Measurements from ENCODE around the gene PEPD.

The PEPD gene

DNA sequence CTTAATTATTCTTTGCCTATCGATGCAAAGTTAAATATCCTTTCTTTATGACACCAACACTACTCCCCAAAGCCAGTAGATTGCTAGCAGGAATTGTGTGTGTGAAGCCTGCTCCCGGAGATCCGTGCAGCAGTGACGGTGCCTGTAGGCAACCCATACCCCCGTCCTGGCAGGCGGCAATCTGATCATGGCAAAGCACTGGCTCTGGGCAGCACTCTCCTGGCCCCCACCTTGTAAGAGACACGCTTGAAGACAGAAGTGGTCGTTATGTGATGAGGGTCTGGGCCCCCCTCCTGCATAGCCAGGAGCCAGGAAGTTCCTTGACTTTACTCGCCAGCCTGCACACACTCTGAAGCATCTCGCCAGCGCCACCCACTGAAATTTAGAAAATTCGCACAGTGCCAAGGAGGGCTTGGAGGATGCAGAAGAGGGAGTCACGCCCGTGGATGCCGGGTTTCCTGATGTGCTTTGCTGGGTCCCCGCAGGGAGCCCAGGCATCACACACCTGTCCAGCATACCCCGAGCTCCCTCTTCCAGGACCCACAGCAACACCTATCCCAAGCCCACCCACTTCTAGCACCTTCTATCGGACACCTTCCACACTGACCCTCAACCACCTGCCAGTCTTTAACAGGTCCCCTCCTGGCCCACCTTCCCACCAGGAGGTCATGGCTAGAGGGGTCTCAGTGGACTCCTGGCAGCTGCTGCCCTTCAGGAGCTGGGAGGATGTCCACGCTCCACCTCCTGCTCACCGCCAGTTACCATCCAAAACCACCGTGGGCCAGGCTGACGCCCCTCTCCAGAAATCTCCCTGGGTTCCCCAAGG is 93.6 kb downstream of the PEPD start:
- ATAC-seq (ENCODE audit: low read depth) (no peak), DNase-seq (ENCODE audit: low spot score in 2 of 2) (no peak)
- H3K4me1 Mint-ChIP-seq = peaks cover 3% of the 10 kb centered on the region
- H3K27me3 Mint-ChIP-seq = no peaks in the 10 kb centered on the region
- H3K27ac Mint-ChIP-seq = no peak overlapping the region
- H3K9me3 Mint-ChIP-seq = no peaks in the 10 kb centered on the region
- no peak overlapping the region for H3K4me3 Mint-ChIP-seq
- peaks cover 3% of the 10 kb centered on the region for H3K36me3 Mint-ChIP-seq

DNA sequence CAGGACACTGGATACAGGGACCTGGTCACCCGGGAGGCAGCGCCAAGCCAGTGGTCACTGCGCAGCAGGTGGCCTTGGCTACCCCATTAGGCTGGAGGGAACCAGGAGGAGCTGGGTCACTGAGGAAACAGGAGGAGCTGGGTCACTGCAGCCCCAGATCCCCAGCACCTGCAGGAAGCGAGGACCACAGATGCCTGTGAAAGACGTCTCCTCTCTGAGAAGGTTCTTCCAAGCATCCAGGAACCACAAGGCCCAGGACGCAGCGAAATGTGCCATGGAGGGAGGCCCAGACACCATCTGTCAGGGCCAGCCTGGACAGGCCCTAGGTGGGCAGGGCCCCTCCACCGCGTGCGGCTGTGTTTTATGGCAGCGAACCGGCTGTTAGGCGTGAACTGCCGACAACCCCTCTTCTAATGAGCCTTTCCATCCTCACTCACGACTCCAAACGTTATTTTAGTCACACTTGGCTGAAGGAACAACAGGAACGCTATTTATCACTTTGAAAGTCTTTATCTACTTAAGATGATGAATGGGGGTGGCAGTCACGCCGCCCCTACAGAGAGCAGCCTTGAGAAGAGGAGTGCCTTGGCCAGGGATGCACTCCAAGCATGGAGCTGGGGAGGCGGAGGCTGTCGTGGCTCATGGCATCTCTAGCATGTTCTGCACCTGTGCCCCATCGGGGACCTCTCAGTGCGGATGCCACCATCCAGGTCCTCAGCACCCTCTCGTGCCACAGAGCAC is 94.8 kb downstream of the PEPD start:
- H3K9me3 Mint-ChIP-seq = no peaks in the 10 kb centered on the region
- H3K4me3 Mint-ChIP-seq = no peak overlapping the region
- peaks cover 3% of the 10 kb centered on the region for H3K4me1 Mint-ChIP-seq
- peaks cover 3% of the 10 kb centered on the region for H3K36me3 Mint-ChIP-seq
- DNase-seq (ENCODE audit: low spot score in 2 of 2) (no peak), ATAC-seq (ENCODE audit: low read depth) (no peak)
- H3K27ac Mint-ChIP-seq = no peak overlapping the region
- no peaks in the 10 kb centered on the region for H3K27me3 Mint-ChIP-seq

DNA sequence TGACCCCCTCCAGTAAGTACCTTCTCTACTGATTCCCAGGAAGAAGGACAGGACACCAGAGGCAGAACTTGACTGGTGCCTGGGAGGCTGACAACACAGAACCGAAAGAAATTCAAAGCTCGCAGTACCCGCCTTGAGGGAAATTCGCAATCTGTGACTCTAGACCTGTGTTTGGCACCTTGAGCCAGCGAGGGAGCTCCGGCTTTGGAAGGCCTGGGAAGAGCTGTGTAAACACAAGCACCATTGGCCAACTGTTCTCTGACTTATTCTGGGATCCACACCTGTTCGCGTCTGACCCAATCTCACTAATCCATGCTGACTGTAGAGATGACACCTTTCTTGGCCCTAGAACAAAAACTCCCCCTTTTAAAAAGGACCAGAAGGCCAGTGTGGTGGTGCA is 97.4 kb downstream of the PEPD start:
- H3K9me3 Mint-ChIP-seq = no peaks in the 10 kb centered on the region
- no peaks in the 10 kb centered on the region for H3K4me1 Mint-ChIP-seq
- DNase-seq (ENCODE audit: low spot score in 2 of 2) (no peak), ATAC-seq (ENCODE audit: low read depth) (no peak)
- H3K36me3 Mint-ChIP-seq = peaks cover 3% of the 10 kb centered on the region
- no peaks in the 10 kb centered on the region for H3K27me3 Mint-ChIP-seq
- H3K27ac Mint-ChIP-seq = no peak overlapping the region
- no peak overlapping the region for H3K4me3 Mint-ChIP-seq

DNA sequence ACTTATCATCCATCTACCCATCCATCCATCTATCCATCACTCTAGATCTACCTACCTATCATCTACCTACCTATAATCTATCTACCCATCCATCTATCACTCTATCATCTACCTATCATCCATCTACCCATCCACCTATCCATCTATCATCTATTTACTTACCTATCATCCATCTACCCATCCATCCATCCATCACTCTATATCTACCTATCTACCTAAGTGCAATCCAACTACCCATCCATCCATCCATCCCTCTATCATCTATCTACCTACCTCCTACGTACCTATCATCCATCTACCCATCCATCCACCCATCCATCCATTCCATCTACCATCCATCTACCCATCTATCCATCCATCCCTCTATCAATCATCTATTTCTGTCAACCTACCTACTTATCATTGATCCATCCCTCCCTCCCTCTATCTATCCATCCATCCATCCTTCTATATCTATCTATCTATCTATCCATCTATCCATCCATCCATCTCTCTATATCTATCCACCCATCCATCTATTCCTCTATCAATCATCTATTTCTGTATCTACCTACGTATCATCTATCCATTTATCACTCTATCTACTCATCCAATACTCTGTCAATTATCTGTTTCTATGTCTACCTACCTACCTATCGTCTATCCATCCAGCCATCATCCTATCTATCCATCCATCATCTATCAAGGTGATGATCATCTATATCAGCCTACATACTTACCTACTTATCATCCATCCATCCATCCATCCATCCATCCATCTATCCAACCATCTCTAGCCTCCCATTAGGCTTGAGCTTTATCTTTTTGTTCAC is 99.0 kb downstream of the PEPD start:
- Mint-ChIP-seq H3K9me3 (no peaks in the 10 kb centered on the region), H3K36me3 (peaks cover 3% of the 10 kb centered on the region), H3K4me1 (no peaks in the 10 kb centered on the region), H3K27ac (no peak overlapping the region), H3K27me3 (no peaks in the 10 kb centered on the region), H3K4me3 (no peak overlapping the region)
- ATAC-seq (ENCODE audit: low read depth) (no peak), DNase-seq (ENCODE audit: low spot score in 2 of 2) (no peak)

DNA sequence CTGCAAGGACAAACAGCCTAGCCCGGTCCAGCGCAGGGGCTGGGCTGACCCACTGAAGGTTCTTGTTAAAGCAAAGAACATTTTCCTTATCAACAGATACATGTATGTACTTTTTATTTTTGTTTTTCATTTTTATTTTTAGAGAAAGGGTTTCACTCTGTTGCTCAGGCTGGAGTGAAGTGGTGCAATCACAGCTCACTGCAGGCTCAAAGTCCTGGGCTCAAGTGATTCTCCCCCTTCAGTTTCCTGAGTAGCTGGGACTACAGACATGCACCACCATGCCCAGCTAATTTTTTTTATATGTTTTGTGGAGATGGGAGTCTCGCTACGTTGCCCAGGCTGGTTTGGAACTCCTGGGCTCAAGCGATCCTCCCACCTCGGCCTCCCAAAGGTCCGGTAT is 100.2 kb downstream of the PEPD start:
- Mint-ChIP-seq H3K36me3 (peaks cover 3% of the 10 kb centered on the region), H3K27ac (no peak overlapping the region), H3K9me3 (no peaks in the 10 kb centered on the region), H3K4me3 (no peak overlapping the region), H3K4me1 (peaks cover 4% of the 10 kb centered on the region), H3K27me3 (no peaks in the 10 kb centered on the region)
- ATAC-seq (ENCODE audit: low read depth) = no peak
- DNase-seq (ENCODE audit: low spot score in 2 of 2) = no peak

DNA sequence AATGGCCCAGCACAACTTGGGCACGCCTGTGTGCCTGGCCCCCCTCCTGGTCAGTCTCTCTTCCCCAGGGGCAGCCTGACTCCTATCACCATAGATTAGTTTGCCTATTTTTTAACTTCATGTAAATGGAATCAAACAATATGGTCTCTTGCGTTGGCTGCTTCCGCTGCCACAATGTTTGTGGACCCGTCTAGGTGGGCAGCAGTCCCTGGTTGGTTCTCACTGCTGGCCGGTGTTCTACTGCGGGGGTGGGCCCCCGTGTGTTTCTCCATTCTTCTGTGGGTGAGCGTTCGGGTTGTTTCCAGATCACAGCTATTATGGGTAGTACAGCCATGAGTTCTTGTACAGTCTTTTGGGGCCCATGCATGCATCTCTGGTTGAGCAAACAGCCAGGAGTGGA is 100.8 kb downstream of the PEPD start:
- no peak overlapping the region for H3K4me3 Mint-ChIP-seq
- peaks cover 3% of the 10 kb centered on the region for H3K36me3 Mint-ChIP-seq
- no peaks in the 10 kb centered on the region for H3K27me3 Mint-ChIP-seq
- no peak overlapping the region for H3K27ac Mint-ChIP-seq
- ATAC-seq (ENCODE audit: low read depth) = no peak
- H3K4me1 Mint-ChIP-seq = peaks cover 5% of the 10 kb centered on the region
- no peaks in the 10 kb centered on the region for H3K9me3 Mint-ChIP-seq
- no peak for DNase-seq (ENCODE audit: low spot score in 2 of 2)

DNA sequence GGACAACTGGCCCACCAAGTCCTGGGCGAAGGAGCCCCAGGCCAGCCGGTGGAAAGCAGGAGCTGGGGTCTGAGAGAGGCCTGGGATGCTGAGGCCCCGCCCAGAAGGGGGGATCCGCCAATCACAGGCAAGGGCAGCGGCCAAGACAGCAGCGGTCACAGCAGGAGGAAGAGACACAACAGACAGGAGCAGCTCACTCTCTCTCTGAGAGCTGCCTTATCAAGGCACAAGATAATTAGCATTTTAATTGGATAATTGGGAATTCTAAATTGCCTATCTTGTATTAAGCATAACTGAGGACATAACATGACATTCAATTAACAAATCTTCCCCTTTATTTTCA is 101.8 kb downstream of the PEPD start:
- no peaks in the 10 kb centered on the region for H3K9me3 Mint-ChIP-seq
- H3K27ac Mint-ChIP-seq = no peak overlapping the region
- H3K36me3 Mint-ChIP-seq = peaks cover 3% of the 10 kb centered on the region
- DNase-seq (ENCODE audit: low spot score in 2 of 2) = no peak
- H3K4me3 Mint-ChIP-seq = no peak overlapping the region
- no peak for ATAC-seq (ENCODE audit: low read depth)
- peaks cover 5% of the 10 kb centered on the region for H3K4me1 Mint-ChIP-seq
- H3K27me3 Mint-ChIP-seq = no peaks in the 10 kb centered on the region

DNA sequence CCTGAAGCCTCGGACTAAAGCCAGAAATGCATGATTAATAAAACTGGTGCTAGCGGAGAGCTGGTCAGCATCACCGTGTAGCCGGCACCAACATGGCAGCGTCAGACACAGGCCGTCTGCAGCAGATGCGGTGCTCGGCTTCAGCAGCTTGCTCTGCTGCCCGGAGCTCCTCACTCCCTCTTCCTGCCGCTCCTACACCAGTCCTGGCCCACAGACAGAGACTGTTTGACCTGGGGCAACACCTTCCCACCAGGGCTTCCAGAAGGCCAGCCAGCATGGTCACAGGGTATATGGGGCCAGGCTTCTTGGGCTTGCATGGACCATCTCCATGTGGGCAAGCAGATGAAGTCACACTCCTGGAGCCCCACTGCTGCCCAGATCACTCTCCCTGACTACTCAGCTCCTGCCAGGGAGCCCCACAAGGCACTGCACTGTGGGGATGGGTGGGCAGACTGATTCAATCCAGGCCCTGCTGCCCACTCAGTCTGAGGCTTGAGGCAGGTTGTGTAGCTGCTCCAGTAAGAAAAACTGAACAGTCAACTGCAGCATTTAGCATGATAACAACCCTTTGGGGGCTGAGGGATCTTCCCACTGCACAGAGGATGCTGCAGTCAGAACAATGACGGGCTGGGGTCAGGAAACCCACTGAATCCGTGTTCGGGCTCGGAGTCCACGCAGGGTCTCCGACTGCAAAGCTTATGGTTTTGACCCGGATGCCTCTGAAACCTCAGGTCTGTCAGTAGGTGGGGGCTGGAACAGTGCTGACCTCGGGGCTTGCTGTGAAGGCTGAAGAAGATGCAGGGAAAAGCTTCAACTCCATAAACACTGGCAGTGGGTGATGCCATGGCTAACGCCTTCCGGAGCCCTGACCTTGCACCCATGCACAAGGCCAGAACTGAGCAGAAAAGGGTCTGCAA is 102.5 kb downstream of the PEPD start:
- Mint-ChIP-seq H3K27ac (no peak overlapping the region), H3K36me3 (no peaks in the 10 kb centered on the region), H3K4me1 (peaks cover 5% of the 10 kb centered on the region), H3K4me3 (no peak overlapping the region), H3K27me3 (no peaks in the 10 kb centered on the region), H3K9me3 (no peaks in the 10 kb centered on the region)
- DNase-seq (ENCODE audit: low spot score in 2 of 2) (no peak), ATAC-seq (ENCODE audit: low read depth) (no peak)

DNA sequence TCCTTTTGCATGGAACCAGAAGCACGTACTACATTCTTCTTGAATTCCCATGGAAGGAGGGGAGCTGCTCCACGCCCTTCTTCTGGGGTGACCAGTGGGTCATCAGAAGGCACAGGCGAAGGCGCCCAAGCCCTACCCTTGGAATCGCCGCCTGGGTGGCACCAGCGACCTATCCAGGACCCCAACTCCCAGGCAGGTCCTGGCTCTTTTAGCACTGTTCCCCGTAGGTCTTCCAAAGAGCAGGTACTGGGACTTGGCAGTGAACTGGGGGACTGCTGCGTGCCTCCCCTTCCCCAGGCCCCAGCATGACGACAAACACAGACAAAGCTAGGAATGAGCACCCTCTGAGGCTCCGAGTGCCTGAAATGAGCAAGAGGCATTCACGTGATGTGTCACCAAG is 103.1 kb downstream of the PEPD start:
- no peaks in the 10 kb centered on the region for H3K9me3 Mint-ChIP-seq
- H3K4me3 Mint-ChIP-seq = no peak overlapping the region
- no peaks in the 10 kb centered on the region for H3K27me3 Mint-ChIP-seq
- DNase-seq (ENCODE audit: low spot score in 2 of 2) = no peak
- H3K36me3 Mint-ChIP-seq = no peaks in the 10 kb centered on the region
- no peak overlapping the region for H3K27ac Mint-ChIP-seq
- no peak for ATAC-seq (ENCODE audit: low read depth)
- H3K4me1 Mint-ChIP-seq = peaks cover 5% of the 10 kb centered on the region

DNA sequence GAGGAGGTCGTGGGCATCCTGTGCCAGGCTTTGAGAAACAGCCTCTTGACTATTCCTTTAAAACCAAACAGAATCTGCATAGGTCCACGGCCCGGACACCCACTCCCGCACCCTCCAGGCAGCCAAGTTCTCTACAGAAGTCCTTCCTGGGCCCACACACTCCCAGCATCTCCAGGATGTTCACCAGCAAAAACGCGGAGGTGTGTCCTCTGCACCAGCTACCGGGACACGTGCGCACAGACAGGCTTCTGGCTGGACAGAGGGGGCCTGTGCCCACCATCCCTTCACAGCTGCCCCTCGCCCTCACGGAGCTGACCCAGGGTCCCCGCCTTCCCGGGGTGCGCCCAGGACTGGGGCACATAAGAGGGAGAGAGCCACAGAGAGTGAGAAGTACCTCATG is 103.8 kb downstream of the PEPD start:
- H3K4me1 Mint-ChIP-seq = peaks cover 5% of the 10 kb centered on the region
- no peak overlapping the region for H3K4me3 Mint-ChIP-seq
- no peaks in the 10 kb centered on the region for H3K36me3 Mint-ChIP-seq
- H3K27me3 Mint-ChIP-seq = no peaks in the 10 kb centered on the region
- DNase-seq (ENCODE audit: low spot score in 2 of 2) (no peak), ATAC-seq (ENCODE audit: low read depth) (no peak)
- H3K9me3 Mint-ChIP-seq = no peaks in the 10 kb centered on the region
- H3K27ac Mint-ChIP-seq = no peak overlapping the region

DNA sequence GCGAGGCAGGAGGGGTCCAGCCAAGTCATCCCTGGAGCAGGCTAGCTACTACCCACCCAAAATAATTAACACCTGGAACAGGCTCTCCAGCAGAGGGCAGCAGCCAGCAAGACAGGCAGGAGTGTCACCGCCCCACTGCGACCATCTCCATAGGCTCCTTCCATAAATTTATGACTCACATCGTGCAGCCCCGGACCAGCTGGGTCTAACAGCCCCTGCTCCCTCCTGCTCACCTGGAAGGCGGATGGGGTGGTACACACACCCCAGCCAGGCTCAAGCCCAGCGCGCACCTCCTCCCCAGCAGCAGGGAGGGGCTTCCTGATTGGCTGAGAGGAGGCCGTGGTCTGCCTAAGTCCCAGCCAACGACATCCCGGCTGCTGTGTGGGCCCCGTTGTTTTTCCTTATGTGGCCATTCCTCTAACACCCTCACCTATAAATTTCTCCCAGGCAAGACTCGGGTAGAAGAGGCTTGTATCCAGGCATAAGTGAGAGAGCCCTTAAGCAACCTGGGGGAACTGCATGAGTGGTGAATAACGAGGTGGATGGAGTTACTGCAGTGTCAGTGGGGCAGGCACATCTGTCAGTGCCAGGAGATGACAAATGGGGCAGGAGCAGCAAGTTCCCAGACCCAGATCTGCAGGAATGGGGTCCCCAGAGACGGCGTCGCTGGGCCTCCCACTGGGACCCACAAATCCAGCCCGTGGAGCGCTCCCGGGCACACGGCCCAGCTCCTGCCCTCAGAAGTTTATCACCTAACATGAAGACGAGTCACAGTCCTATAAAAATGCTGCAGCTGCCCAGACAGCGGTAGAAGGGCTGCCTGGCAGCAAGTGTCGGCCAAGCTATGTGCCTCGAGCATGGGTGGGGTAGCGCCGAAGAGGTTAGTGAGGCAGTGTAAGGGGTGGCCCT is 105.0 kb downstream of the PEPD start:
- DNase-seq (ENCODE audit: low spot score in 2 of 2) = peak; percentile 44 to 59
- peak; percentile 78 for ATAC-seq (ENCODE audit: low read depth)
- Mint-ChIP-seq H3K4me1 (peaks cover 5% of the 10 kb centered on the region), H3K9me3 (no peaks in the 10 kb centered on the region), H3K4me3 (peak overlapping the region; percentile 68), H3K36me3 (no peaks in the 10 kb centered on the region), H3K27me3 (no peaks in the 10 kb centered on the region), H3K27ac (no peak overlapping the region)

DNA sequence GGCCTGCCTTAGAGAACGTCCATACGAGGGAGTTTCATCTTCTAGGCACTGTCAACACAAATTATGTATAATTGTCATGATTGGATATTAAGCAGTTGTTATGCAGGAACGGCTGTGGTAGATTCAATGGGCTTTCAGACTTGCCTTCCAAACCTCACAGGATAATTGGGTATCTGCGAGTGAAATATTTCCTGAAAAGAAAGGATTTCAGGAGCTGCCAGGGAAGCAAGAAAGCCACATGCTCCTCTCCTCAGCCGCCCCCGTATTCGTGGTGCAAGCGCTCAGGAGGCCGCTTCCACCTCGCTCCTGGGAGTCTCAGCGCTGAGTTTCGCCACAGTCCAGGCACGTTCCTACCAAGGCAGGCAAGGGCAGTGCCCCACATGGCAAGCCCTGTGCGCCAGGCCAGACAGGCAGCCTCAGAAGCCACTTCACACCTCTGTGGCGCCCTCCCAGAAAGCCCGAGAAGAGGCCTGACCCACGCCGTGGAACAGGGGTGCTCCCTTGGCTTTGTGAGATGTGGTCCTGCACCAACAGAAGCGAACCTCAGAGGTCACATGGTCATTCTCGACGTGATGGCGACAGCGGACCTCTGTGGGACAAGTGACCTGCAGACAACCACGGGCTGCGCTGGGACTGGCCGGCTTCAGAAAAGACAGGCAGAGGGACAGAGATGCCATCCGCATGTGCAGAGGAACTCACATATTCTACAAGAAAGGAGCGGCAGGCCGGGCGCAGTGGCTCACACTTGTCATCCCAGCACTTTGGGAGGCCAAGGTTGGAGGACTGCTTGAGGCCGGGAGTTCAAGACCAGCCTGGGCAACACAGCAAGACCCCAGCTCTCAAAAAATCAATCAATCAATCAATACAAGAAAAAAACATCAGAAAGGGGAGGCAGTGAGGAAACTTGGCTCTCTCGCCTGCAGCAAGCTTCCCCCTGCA is 106.7 kb downstream of the PEPD start:
- DNase-seq (ENCODE audit: low spot score in 2 of 2) = no peak
- no peak overlapping the region for H3K4me3 Mint-ChIP-seq
- H3K4me1 Mint-ChIP-seq = peaks cover 5% of the 10 kb centered on the region
- no peaks in the 10 kb centered on the region for H3K9me3 Mint-ChIP-seq
- H3K27ac Mint-ChIP-seq = no peak overlapping the region
- no peaks in the 10 kb centered on the region for H3K27me3 Mint-ChIP-seq
- no peak for ATAC-seq (ENCODE audit: low read depth)
- H3K36me3 Mint-ChIP-seq = no peaks in the 10 kb centered on the region

Data from memory B cell (primary cell).